Measurements from ENCODE around the gene PACSIN1. TPM values are rescaled to one million over a fixed set of nuclear protein-coding genes. Genes with fewer than 3 reads are reported as not detected.

Gene PACSIN1
- total RNA-seq, 3 donors from 2014 or later (not counting 1 experiment from before 2014, with no cell fraction given) = 2.2 to 6.6 (median 3.9) TPM

DNA sequence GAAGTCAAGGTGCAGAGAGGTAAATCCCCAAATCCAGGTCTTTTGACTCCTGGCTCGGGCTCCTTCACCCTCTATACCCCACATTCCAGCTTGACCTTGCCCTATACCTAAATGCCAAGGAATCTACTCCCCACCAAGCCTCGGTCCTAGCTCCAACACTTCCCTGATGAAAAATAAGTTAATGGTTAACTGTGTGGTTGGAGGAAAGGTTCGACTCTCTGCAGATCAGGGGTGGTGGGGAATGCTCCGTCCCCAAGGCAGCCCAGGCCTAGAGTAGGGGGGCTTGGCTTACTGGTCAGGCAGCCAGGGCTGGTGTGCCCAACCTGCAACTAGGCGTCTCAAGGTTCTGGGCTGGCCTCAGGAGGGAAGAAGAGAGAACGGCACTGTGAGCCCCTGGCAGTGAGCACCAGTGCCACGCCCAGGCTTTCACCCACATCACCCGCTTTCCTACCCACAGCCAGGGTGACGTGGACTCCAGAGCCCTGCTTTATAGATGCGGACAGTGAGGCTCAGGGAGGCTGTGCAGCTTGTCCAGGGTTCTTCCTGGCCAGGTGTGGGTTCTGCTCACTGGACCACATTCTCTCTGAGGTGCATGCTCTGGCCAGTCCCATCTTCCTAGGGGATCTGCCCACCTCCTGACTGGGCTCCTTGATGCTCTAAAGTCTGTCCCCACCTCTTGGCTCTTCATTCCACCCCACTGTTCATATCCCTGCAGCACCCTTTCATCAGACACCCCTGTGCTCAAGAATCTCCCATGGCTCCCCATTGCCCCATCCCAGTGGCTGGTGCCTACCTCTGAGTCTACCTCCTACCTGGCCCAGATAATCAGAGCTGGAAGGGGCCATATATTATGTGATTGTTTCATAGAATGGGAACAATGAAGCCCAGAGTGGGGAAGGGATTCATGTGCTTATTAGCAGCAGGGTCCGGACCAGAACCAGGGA lies 82.1 kb downstream of the PACSIN1 start:
- Mint-ChIP-seq H3K9me3 (no peaks in the 10 kb centered on the region), H3K4me3 (no peak overlapping the region), H3K4me1 (no peaks in the 10 kb centered on the region), H3K27me3 (ENCODE audit: low read depth in 2 of 2) (peaks cover 0 to 3% of the 10 kb centered on the region in 2 donors), H3K27ac (no peak overlapping the region), H3K36me3 (no peaks in the 10 kb centered on the region)
- Histone ChIP-seq H3K27ac (ENCODE audit: low read length) (no peak overlapping the region), H3K4me1 (ENCODE audit: control insufficient read depth, insufficient read depth, low read length) (no peaks in the 10 kb centered on the region), H3K4me3 (ENCODE audit: low read length) (no peak overlapping the region), H3K36me3 (ENCODE audit: control insufficient read depth, insufficient read depth, low read length) (no peaks in the 10 kb centered on the region), H3K27me3 (ENCODE audit: control insufficient read depth, insufficient read depth, low read length) (no peaks in the 10 kb centered on the region), H3K9me3 (ENCODE audit: control insufficient read depth, insufficient read depth, low read length) (no peaks in the 10 kb centered on the region)
- intact Hi-C loops (cut with micrococcal nuclease) = no loop called here
- TF ChIP-seq, protein P1, sequence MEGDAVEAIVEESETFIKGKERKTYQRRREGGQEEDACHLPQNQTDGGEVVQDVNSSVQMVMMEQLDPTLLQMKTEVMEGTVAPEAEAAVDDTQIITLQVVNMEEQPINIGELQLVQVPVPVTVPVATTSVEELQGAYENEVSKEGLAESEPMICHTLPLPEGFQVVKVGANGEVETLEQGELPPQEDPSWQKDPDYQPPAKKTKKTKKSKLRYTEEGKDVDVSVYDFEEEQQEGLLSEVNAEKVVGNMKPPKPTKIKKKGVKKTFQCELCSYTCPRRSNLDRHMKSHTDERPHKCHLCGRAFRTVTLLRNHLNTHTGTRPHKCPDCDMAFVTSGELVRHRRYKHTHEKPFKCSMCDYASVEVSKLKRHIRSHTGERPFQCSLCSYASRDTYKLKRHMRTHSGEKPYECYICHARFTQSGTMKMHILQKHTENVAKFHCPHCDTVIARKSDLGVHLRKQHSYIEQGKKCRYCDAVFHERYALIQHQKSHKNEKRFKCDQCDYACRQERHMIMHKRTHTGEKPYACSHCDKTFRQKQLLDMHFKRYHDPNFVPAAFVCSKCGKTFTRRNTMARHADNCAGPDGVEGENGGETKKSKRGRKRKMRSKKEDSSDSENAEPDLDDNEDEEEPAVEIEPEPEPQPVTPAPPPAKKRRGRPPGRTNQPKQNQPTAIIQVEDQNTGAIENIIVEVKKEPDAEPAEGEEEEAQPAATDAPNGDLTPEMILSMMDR (IDR thresholded peaks at IDR 0.05) = no peak
- no peak for ATAC-seq
- no peak for DNase-seq
- WGBS (ENCODE audit: insufficient coverage) = 83% methylated on average over 11 of the region's 11 CpGs

DNA sequence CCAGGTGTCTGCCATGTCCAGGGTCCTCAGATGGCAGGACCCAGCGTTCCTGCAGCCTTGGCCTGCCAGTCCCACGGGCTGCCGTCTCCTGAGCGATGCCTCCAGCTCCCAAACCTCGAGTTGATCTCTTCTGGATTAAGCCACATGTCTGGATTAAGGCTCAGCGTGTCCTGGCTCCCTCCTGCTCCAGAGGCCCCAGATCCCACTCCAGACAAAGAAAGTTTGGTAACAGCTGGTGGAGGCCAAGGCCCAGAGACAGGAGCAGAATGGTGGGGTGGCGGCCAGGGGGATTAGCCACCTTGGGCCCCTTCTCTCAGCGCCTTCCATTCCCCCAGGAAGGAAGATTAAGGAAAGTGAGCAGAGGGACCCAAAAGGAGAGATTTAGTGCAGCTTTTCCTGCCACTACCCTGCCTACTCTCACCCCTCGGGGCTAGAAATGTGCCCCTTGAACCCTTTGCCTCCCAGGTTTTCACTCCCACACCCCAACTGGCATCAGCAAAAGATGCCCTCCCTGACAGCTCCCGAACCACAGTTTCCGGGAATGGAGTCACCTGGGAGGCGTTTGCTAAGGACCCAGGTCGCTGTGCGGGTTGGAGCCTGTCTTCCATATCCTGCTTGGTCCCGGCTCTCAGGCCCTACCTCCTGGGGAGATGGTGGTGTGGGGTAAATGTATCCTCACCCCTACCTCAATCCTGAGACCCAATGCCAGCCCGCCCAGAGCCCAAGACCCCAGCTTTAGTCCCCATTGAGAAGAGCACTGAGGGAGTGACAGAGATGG lies 83.3 kb downstream of the PACSIN1 start:
- H3K27ac Mint-ChIP-seq = no peak overlapping the region
- H3K4me3 Mint-ChIP-seq = no peak overlapping the region
- H3K4me1 Mint-ChIP-seq = peaks cover 0 to 5% of the 10 kb centered on the region in 2 donors
- Histone ChIP-seq H3K4me1 (ENCODE audit: control insufficient read depth, insufficient read depth, low read length) (no peaks in the 10 kb centered on the region), H3K4me3 (ENCODE audit: low read length) (no peak overlapping the region), H3K36me3 (ENCODE audit: control insufficient read depth, insufficient read depth, low read length) (no peaks in the 10 kb centered on the region), H3K27me3 (ENCODE audit: control insufficient read depth, insufficient read depth, low read length) (no peaks in the 10 kb centered on the region), H3K27ac (ENCODE audit: low read length) (no peak overlapping the region), H3K9me3 (ENCODE audit: control insufficient read depth, insufficient read depth, low read length) (no peaks in the 10 kb centered on the region)
- no peaks in the 10 kb centered on the region for H3K9me3 Mint-ChIP-seq
- TF ChIP-seq, protein P1 (IDR thresholded peaks at IDR 0.05) = no peak
- no peak for DNase-seq
- peaks cover 0 to 3% of the 10 kb centered on the region in 2 donors for H3K27me3 Mint-ChIP-seq (ENCODE audit: low read depth in 2 of 2)
- 85% methylated on average over 16 of the region's 16 CpGs for WGBS (ENCODE audit: insufficient coverage)
- ATAC-seq = no peak
- intact Hi-C loops (cut with micrococcal nuclease) = no loop called here
- H3K36me3 Mint-ChIP-seq = no peaks in the 10 kb centered on the region

DNA sequence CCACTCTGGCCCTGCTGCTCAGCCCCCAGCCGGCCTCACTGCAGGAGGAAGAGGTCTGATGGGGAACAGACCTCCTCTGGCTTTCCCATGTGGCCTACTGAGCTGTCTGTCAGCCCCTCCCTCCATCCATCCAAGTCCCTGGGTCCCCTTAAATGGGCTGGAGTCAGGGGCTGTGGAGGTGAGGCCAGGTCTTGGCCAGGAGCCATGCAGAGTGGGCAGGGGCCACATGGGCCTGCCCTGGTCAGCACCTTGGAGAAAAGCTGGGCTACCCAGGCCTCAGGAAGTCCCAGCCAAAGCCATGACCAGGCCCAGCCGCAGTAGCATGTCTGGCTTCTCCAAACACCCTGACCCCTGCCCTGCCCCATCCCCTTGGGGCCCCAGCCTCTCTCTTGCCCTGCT lies 83.9 kb downstream of the PACSIN1 start:
- intact Hi-C loops (cut with micrococcal nuclease) = no loop called here
- peaks cover 0 to 3% of the 10 kb centered on the region in 2 donors for H3K27me3 Mint-ChIP-seq (ENCODE audit: low read depth in 2 of 2)

More for the DNA sequence above, 83.9 kb downstream of the PACSIN1 start:
- H3K9me3 ChIP-seq (ENCODE audit: control insufficient read depth, insufficient read depth, low read length) = no peaks in the 10 kb centered on the region
- no peaks in the 10 kb centered on the region for H3K27me3 ChIP-seq (ENCODE audit: control insufficient read depth, insufficient read depth, low read length)
- peaks cover 0 to 7% of the 10 kb centered on the region in 2 donors for H3K4me1 Mint-ChIP-seq
- peaks cover under 1% of the 10 kb centered on the region for H3K4me1 ChIP-seq (ENCODE audit: control insufficient read depth, insufficient read depth, low read length)
- no peaks in the 10 kb centered on the region for H3K9me3 Mint-ChIP-seq
- WGBS (ENCODE audit: insufficient coverage) = 79% methylated on average over 2 of the region's 2 CpGs
- H3K4me3 Mint-ChIP-seq = no peak overlapping the region
- H3K27ac ChIP-seq (ENCODE audit: low read length) = no peak overlapping the region
- no peaks in the 10 kb centered on the region for H3K36me3 ChIP-seq (ENCODE audit: control insufficient read depth, insufficient read depth, low read length)
- TF ChIP-seq, protein P1 (IDR thresholded peaks at IDR 0.05) = no peak
- no peaks in the 10 kb centered on the region for H3K36me3 Mint-ChIP-seq
- ATAC-seq = no peak
- no peak overlapping the region for H3K4me3 ChIP-seq (ENCODE audit: low read length)
- H3K27ac Mint-ChIP-seq = no peak overlapping the region
- no peak for DNase-seq
